Panc1 (cell line): ENCODE data around the gene PPP3R1. TPM values are rescaled to one million over a fixed set of nuclear protein-coding genes. Genes with fewer than 3 reads are reported as not detected.

Source experiments
- ATAC-seq: fragments of 200-7000 bp; cut with Tn5 transposase; 2 replicates; pipeline ENCODE4 v1.9.1; 2020; ENCODE audit warnings: mild to moderate bottlenecking, moderate library complexity
- BruUV-seq: library from RNA; stranded (reverse); fragments of 400-500 nt; replicated peaks from 2 replicates; lab custom pipeline; 2021; lab: Mats Ljungman, UMichigan
- CTCF ChIA-PET: fragments of 300-600 bp; sonication (Branson Sonifier 250); formaldehyde crosslinking; loops from one replicate; lab custom pipeline; 2022; ENCODE audit warnings: antibody characterized with exemption; lab: Charles Lee
- POLR2A ChIA-PET: fragments of 300-600 bp; sonication (Branson Sonifier 250); formaldehyde crosslinking; loops from one replicate; lab custom pipeline; 2022; ENCODE audit warnings: antibody characterized with exemption; lab: Charles Lee
- DNase-seq: peaks from one replicate; pipeline ENCODE4 v3.0.0-alpha.2; 2010; ENCODE audit warnings: low read depth, low spot score
- H3K27ac ChIP-seq: 2 replicates; pipeline ENCODE4 v1.5.1; 2011; ENCODE audit warnings: mild to moderate bottlenecking, low read length, inconsistent platforms
- H3K27me3 ChIP-seq: fragments of 200-500 bp; sonication (Bioruptor generic); 2 replicates; pipeline ENCODE4 v1.6.0; 2014; ENCODE audit warnings: low read length, inconsistent platforms; ENCODE audit not compliant: control insufficient read depth, insufficient read depth
- H3K36me3 ChIP-seq: fragments of 200-500 bp; sonication (Bioruptor generic); 2 replicates; pipeline ENCODE4 v1.5.1; 2014; ENCODE audit warnings: inconsistent platforms, mild to moderate bottlenecking, low read length, moderate library complexity; ENCODE audit not compliant: control insufficient read depth, insufficient read depth
- H3K4me1 ChIP-seq: 2 replicates; pipeline ENCODE4 v1.5.1; 2011; ENCODE audit warnings: inconsistent platforms, mild to moderate bottlenecking, low read length, moderate library complexity; ENCODE audit not compliant: control insufficient read depth, insufficient read depth
- H3K4me3 ChIP-seq, 2 experiments: 2 replicates each; pipeline ENCODE4 v1.5.1; 2011 to 2012; ENCODE audit warnings: low read depth in 2 of 2, low read length in 2 of 2, mild to moderate bottlenecking in 2 of 2, inconsistent platforms in 1 of 2, moderate library complexity in 1 of 2
- H3K9me3 ChIP-seq: fragments of 200-500 bp; sonication (Bioruptor generic); 2 replicates; pipeline ENCODE4 v1.5.1; 2014; ENCODE audit warnings: low read depth, mild to moderate bottlenecking, inconsistent platforms, low read length, moderate library complexity; ENCODE audit not compliant: control insufficient read depth, insufficient read depth
- CTCF ChIP-seq: fragments of 450-650 bp; IDR thresholded peaks from 2 replicates; pipeline ENCODE4 v1.5.1; 2017; ENCODE audit warnings: mild to moderate bottlenecking
- POLR2AphosphoS5 ChIP-seq: IDR thresholded peaks from 2 replicates; pipeline ENCODE4 v1.6.1; 2012; ENCODE audit warnings: mild to moderate bottlenecking, low read depth, low read length, moderate library complexity
- REST ChIP-seq, 2 experiments: IDR thresholded peaks; 2 replicates each; pipeline ENCODE4 v1.6.1; 2011 to 2012; ENCODE audit warnings: low read depth in 2 of 2, control low read depth in 1 of 2, low read length in 1 of 2, mild to moderate bottlenecking in 1 of 2, moderate library complexity in 1 of 2; ENCODE audit not compliant: insufficient read depth in 1 of 2
- SIN3A ChIP-seq: IDR thresholded peaks from 2 replicates; pipeline ENCODE4 v1.6.1; 2012; ENCODE audit warnings: low read depth, mild to moderate bottlenecking, low read length, moderate library complexity, borderline replicate concordance; ENCODE audit not compliant: insufficient read depth
- TCF7L2 ChIP-seq: IDR thresholded peaks from 2 replicates; pipeline ENCODE4 v1.6.1; 2011; ENCODE audit warnings: mild to moderate bottlenecking, low read depth, low read length, inconsistent platforms
- in situ Hi-C: cut with HindIII; loops from 2 replicates; pipeline ENCODE4 v1.10.0; 2016; ENCODE audit warnings: low sequenced_read_pairs, low pct_unique_long_range_greater_than_20kb
- intact Hi-C: fragments of 100-400 bp; cut with micrococcal nuclease; formaldehyde crosslinking; loops from one replicate; pipeline ENCODE4 v1.10.0; 2022; ENCODE audit not compliant: unreplicated experiment
- total RNA-seq: library from RNA; stranded (reverse); gene quantifications from one replicate; pipeline ENCODE4 v1.2.1, GENCODE V29; 2021; ENCODE audit not compliant: unreplicated experiment

PPP3R1 gene
- total RNA-seq, 1 experiment from 2014 or later: 77.9 TPM

GRCh38 chr2:68216454-68217310 is 35.6 kb downstream of the PPP3R1 start:
- intact Hi-C loops: no loop called here

GRCh38 chr2:68214381-68214780 is 38.0 kb downstream of the PPP3R1 start:
- POLR2A ChIA-PET: no interaction called here
- no TSS peak for BruUV-seq
- DNase-seq: no peak
- no peak for TF ChIP-seq POLR2AphosphoS5
- no peak for TF ChIP-seq REST (IDR thresholded peaks at IDR 0.05; ENCODE audit: insufficient read depth in 1 of 2, low read depth in 2 of 2, low read length in 1 of 2)
- TF ChIP-seq TCF7L2: no peak
- in situ Hi-C loops (no loop called here), intact Hi-C loops (no loop called here)
- no peak overlapping the region for H3K27ac ChIP-seq
- H3K9me3 ChIP-seq: no peaks in the 10 kb centered on the region
- ATAC-seq: no peak
- peaks cover 13% of the 10 kb centered on the region; the same call in 1 of the 2 replicates for H3K4me1 ChIP-seq
- no peak overlapping the region for H3K4me3 ChIP-seq
- no peaks in the 10 kb centered on the region for H3K36me3 ChIP-seq
- CTCF ChIA-PET: no interaction called here
- no peaks in the 10 kb centered on the region for H3K27me3 ChIP-seq

More at GRCh38 chr2:68216454-68217310, 35.6 kb downstream of the PPP3R1 start:
- ATAC-seq (no peak), DNase-seq (no peak)
- in situ Hi-C loops: no loop called here
- Histone ChIP-seq H3K9me3 (no peaks in the 10 kb centered on the region), H3K27me3 (no peaks in the 10 kb centered on the region), H3K4me1 (peaks cover 13% of the 10 kb centered on the region; the same call in 1 of the 2 replicates), H3K27ac (no peak overlapping the region), H3K36me3 (no peaks in the 10 kb centered on the region), H3K4me3 (no peak overlapping the region)
- no peak for TF ChIP-seq SIN3A
- no peak for TF ChIP-seq CTCF
- TF ChIP-seq REST (IDR thresholded peaks at IDR 0.05; ENCODE audit: insufficient read depth in 1 of 2, low read depth in 2 of 2, low read length in 1 of 2): no peak
- no peak for TF ChIP-seq TCF7L2
- no peak for TF ChIP-seq POLR2AphosphoS5
- no TSS peak for BruUV-seq
- POLR2A ChIA-PET: no interaction called here
- CTCF ChIA-PET: no interaction called here
